Astrocyte of the hippocampus (primary cell): ENCODE data around the gene HRH3.

ENCODE experiments used
- DNase-seq: peaks from one replicate; pipeline ENCODE4 v3.0.0; 2011; ENCODE audit warnings: low read depth, low spot score

The HRH3 gene

DNA sequence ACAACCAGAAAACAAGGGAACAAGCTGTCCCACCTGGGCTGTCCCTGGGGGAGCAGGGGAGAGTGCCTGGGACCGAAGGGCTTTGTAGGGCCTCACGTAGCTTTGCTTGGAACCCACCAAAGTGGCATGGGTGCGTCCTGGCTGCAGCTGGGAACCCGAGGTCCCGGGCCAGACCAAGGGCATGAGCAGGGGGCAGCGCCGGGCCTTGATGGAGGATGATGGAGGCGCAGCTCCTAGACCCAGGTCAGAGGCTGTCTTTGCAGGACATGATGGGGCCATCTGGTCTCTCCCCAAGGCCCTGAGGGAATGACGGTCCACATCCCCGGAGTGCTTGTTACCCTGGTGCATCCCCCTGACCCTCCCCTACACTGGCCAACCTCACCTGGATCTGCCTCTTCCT, 10.6 kb upstream of the HRH3 start:
- no peak for DNase-seq

DNA sequence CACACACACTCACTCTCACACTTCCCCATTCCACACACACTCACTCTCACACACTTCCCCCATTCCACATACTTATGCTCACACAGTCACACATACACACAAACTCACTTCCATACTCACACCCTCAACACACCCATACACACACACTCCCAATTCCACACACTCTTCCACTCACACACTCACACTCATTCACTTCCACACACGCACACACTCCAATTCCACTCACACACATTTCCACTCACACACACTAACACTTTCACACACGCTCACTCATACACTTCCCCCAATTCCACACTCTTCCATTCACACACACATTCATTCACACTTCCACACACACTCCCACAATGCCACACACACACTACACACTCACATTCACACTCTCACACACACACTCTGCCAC, 10.2 kb upstream of the HRH3 start:
- DNase-seq, result no peak

GRCh38 chr20:62229667-62230066, 9.6 kb upstream of the HRH3 start:
- no peak for DNase-seq

DNA sequence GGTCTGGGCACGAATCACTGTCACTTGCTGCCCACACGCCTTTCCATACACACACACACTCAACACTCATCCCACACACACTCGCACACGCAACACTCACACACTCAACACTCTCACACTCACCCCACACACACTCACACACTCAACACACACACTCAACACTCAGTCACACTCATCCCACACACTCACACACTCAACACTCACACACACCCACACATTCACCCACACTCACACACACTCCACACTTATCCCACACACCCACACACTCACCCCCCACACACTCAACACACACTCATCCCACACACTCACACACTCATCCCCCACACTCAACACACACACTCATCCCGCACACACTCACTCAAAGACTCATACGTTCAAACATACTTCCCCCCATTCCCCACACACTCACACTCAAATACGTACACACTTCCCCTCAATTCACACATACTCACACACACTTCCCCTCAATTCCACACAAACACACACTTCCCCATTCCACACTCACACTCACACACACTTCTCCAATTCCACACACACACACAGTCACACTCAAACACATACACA, 9.0 kb upstream of the HRH3 start:
- DNase-seq, result no peak

- DNase-seq, result no peak
Observed at GRCh38 chr20:62227977-62228958, 8.2 kb upstream of the HRH3 start.

DNA sequence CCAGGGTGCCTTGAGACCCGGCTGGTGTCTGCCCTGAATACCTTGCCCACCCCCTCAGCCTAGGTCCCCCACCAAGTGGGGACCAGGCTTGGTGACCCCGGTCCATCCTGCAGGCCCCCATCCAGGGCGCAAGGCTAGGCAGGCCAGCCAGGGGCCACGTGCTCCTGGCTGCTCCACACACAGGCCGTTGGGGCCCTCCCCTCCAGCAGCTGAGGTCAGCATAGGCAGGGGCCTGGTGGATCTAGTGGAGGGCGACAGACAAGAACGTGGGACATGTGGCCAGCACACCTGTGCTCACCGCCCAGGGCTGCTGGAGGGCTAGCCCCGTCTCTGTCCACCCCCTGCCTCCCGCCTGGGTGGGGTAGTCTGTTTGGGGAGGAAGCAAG, 7.5 kb upstream of the HRH3 start:
- DNase-seq, result no peak

DNA sequence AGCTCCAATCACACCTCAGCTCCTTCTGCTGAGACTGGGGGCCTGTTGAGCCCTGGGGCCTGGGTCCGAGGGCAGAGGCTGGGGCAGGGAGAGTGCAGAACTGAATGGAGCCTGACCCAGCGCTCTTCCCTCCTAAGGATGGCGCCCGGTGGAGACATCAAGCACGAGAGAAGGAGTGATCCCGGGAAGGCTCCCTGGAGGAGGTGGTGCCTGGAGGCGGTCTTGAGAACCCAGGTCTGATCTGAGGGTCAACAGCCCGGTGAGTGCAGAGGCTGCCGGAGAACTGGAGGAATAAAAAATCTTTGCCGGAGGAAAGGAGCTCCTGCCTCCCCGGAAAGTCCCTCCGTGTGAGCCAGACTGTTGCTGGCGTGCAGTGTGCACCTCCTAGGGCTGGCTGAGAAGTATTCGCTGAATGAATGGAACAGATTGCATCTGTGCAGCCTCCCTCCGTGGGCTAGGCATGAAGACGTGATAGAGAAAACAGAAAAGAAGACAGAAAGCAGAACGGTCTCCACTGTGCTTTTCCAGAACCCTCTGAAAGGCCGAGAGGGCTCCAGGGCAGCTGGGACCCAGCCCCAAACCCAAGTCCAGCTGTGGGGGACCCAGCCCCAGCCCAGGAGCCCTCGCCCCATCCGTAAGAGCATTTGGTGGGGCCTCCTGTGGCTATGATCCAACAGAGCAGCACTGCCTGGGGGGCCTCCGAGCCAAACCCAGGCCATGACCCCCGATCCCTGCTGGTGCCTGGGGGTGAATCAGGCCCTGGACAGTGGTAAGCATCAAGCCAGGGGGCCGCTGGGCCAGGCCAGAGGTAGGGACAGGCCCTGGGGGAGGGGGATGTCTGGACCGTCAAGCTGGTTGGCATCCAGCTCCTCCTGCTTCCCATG, 6.9 kb upstream of the HRH3 start:
- no peak for DNase-seq

GRCh38 chr20:62225820-62226635, 6.0 kb upstream of the HRH3 start:
- DNase-seq, result no peak

DNA sequence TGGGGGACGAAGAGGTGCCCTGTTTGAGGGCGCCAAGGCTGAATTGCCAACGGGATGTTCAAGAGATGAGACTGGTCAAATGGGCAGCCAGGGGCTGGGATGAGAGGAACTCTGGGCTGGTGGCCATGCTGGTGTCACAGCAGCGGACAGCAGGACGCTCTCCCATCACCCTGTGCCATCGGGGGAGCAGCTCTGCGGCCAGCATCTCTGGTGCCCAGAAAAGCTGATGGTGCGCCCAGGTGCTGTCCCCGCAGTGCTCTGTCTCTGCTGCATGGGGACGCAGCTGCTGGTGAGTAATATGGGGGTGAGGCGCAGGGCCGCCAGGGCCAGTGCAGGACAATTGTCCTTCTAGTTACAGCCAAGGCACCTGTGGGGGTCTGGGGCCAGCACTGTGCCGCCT, 4.9 kb upstream of the HRH3 start:
- DNase-seq, result no peak

DNA sequence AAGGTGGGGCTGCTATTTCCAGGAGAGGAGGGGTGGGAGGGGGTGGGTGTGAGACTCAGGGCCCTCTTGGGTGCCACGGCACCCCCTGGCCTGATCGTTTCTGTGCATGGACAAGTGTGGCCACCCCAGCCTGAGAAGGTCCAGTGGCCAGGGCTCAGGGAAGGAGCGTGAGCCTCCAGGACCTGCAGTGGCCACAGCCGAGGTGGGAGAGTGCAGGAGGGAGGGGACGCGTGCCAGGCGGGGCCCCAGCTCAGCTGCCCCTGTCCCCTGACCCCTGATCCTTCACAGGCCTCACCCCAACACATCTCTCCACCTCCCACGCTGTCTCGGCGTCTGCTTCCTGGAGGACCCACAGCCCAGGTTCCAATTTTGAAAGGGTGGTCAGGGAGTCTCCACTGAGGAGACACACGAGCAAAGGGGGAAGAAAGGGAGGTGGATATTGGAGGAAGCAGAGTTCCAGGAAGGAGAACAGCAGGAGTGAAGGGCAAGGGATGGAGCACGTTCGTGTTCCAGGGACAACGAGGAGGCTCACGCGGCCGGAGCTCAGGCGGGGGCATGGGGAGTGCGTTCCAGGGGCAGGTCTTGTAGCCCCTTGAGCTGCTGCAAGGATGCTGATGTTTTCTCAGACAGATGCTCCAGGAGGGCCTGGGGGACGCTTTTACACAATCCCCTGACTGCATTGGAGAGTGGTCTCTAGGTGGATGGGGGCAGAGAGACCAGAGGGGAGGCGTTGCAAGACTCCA, 4.2 kb upstream of the HRH3 start:
- no peak for DNase-seq

- no peak for DNase-seq
Observed at GRCh38 chr20:62223571-62223970, 3.5 kb upstream of the HRH3 start.

- no peak for DNase-seq
Observed at GRCh38 chr20:62222972-62223371, 2.9 kb upstream of the HRH3 start.

DNA sequence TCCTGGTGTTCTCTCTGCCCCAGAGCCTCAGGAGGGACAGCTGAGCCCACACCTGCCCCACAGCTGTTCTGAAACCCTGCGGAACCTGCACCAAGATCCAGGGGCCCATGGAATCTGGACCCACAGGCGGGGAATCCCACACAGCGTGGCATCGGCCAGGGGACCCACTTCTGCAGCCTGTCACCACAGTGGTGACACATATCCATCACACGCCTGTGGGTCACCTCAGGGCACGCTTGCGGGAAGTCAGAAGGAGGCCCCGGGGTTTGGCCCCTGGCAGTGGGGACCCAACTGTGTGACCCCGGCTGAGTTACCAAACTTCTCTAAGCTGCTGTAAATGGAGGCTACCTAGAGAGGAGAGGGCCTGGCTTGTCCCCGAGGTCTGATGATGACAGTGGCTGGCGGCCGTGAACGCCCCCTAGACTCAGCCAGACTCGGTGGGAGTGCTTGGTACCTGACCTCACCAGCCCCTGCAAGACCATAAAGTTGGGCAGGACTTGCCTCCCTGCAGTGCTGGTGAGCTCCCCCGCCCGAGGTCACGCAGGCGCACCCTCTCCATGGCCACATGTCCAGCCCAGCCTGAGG, 2.3 kb upstream of the HRH3 start:
- no peak for DNase-seq

DNA sequence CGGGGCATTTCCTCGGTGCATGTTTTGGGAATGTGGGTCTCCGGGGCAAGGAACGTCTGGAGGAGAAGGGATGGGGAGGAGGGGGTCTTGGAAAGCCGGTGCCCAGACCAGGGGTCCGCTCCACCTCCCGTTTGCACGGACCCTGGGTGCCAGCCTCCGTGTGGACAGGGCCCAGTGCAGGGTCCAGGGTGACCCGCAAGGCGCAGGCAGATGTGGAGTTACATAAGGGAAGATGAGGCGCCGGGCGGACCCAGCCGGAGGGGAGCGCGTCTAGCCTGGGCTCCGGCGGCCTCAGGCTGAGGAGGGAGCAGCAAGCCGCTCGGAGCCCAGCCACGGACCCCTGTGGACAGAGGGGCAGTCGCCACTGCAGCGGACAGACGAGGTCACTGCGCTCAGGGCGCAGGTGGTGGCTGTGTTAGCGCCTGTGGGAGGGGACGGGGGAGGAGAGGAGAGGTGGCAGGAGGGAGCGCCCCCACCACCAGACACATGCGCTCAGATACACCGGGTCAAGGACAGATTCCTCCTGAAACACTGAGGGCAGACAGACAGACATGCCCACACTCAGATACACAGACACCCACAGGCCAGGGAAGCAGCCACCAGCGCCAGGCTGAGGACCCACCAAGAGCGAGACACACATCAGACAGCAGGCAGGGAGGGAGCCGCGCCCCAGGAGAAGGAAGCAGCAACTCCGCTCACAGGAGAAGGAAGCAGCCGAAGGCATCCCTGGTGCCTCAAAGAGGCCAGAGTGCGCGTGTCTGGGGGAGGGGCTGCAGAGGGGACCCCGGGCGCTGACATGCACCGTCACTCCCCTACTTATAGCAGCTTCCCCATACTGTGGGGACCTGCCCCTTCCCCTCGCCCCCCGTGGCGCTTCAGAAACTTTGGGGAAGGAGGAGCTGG, 839 bp upstream of the HRH3 start:
- DNase-seq, result no peak

GRCh38 chr20:62219101-62219991, 732 bp downstream of the HRH3 start:
- peak; percentile 40 for DNase-seq

GRCh38 chr20:62217913-62218773, 1.9 kb downstream of the HRH3 start:
- no peak for DNase-seq
